Activated CD4-positive, alpha-beta T cell treated with anti-CD3 and anti-CD28 coated beads, Interleukin-2, amount 10 ng/mL, durations not matched to agents 24 days and 14 days (primary cell): ENCODE measurements around the gene PPFIBP1. TPM values are rescaled to one million over a fixed set of nuclear protein-coding genes. Genes with fewer than 3 reads are reported as not detected.

Source experiments
- DNase-seq: peaks from one replicate; pipeline ENCODE4 v3.0.0; 2022
- H3K27ac Mint-ChIP-seq: one replicate; pipeline ENCODE4 v1.8.0; 2022; ENCODE audit warnings: mild to moderate bottlenecking, mixed read lengths
- H3K27me3 Mint-ChIP-seq: one replicate; pipeline ENCODE4 v1.8.0; 2022; ENCODE audit warnings: mixed read lengths
- H3K36me3 Mint-ChIP-seq: one replicate; pipeline ENCODE4 v1.8.0; 2022; ENCODE audit warnings: low read depth, mild to moderate bottlenecking, mixed read lengths
- H3K4me1 Mint-ChIP-seq: one replicate; pipeline ENCODE4 v1.8.0; 2021; ENCODE audit warnings: mixed read lengths
- H3K4me3 Mint-ChIP-seq: one replicate; pipeline ENCODE4 v1.8.0; 2022; ENCODE audit warnings: mild to moderate bottlenecking, moderate library complexity, mixed read lengths
- H3K9me3 Mint-ChIP-seq: one replicate; pipeline ENCODE4 v1.8.0; 2021; ENCODE audit warnings: mixed read lengths
- intact Hi-C: fragments of 100-400 bp; cut with micrococcal nuclease; formaldehyde crosslinking; loops from one replicate; pipeline ENCODE4 v1.15.1; 2023
- total RNA-seq: library from RNA; stranded (reverse); gene quantifications from 2 replicates; pipeline ENCODE4 v1.2.3, GENCODE V29; 2022

The PPFIBP1 gene
- total RNA-seq, 1 donor from 2014 or later, result 29.0 TPM

DNA sequence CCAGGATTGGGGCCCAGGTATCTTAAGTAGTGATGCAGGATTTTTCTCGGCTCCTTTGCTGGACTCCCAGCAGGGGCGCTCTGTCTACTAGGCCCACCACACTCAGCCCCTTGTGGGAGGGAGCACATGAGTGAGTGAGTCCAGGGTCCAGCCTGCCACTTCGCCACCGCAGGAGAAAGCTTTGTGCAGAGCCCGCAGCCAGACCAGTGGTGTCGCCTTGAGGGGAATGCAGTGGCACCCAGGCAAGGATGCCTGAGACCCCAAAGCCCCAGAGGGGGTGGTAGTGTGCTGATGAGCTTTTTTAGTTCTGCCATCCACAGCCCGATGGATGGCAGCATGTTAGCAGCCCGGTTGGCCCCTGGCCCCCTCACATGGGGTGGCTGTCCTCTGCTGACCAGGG is 181.3 kb downstream of the PPFIBP1 start:
- peaks cover 8% of the 10 kb centered on the region for H3K4me1 Mint-ChIP-seq
- no peak overlapping the region for H3K27ac Mint-ChIP-seq
- H3K36me3 Mint-ChIP-seq, result no peaks in the 10 kb centered on the region
- H3K4me3 Mint-ChIP-seq, result no peak overlapping the region
- no peaks in the 10 kb centered on the region for H3K9me3 Mint-ChIP-seq
- H3K27me3 Mint-ChIP-seq, result peaks cover 16% of the 10 kb centered on the region
- peak; percentile 44 for DNase-seq
- intact Hi-C loops, result loop anchor here (5.0 kb wide), 1 partner anchor 323 kb away; no protein-coding TSS in a partner anchor

DNA sequence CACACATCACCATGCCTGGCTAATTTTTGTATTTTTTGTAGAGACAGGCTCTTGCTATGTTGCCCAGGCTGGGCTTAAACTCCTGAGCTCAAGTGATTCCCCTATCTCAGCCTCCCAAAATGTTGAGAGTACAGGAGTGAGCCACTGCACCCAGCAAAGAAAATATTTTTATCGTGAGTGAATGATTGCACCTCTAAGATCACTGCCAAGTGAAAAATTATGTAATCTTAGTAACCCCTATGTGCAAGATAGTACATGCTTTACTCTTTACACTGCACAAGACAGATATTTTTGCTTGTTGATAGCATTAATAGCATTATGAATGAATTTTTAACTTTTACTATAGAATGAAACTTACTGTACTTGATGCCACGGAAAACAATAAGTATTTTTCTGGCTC is 183.2 kb downstream of the PPFIBP1 start:
- Mint-ChIP-seq H3K4me1 (peaks cover 17% of the 10 kb centered on the region), H3K36me3 (peaks cover 8% of the 10 kb centered on the region), H3K27me3 (peaks cover 11% of the 10 kb centered on the region), H3K27ac (no peak overlapping the region), H3K9me3 (no peaks in the 10 kb centered on the region), H3K4me3 (no peak overlapping the region)
- intact Hi-C loops, result loop anchor here (5.0 kb wide), 1 partner anchor 325 kb away; no protein-coding TSS in a partner anchor
- no peak for DNase-seq

- H3K4me1 Mint-ChIP-seq, result peaks cover 27% of the 10 kb centered on the region
- H3K36me3 Mint-ChIP-seq, result peaks cover 16% of the 10 kb centered on the region
- DNase-seq, result peak; percentile 47
- intact Hi-C loops, result loop anchor here (5.0 kb wide), 1 partner anchor 327 kb away; no protein-coding TSS in a partner anchor
- H3K27ac Mint-ChIP-seq, result no peak overlapping the region
- H3K4me3 Mint-ChIP-seq, result peak overlapping the region; percentile 95
- H3K27me3 Mint-ChIP-seq, result peaks cover 9% of the 10 kb centered on the region
- no peaks in the 10 kb centered on the region for H3K9me3 Mint-ChIP-seq
These were observed 185.4 kb downstream of the PPFIBP1 start for GRCh38 chr12:27709212-27709931.

DNA sequence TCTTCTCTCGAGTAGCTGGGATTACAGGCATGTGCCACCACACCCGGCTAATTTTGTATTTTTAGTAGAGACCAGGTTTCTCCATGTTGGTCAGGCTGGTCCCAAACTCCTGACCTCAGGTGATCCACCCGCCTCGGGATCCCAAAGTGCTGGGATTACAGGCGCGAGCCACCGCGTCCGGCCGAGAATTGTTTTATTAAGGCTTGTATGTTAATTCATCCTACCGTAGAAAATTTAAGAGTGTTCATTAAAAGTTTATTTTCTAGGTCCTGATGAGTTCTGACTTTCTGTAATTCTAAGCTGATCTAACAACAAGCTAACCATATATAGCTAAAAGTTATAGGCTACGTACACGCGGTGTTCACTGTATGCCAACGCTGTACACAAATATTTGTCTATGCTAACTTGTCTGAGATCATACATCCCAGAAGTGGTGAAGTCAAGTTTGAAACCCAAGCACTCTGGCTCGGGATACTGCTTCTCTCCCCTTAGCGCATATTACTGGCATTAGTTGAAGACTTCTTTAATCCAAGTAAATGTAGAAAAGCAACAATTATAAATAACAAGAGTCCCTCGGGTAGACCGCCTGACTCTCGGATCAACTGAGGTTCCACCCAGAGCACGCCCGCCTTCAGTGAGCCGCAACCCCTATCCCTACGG is 186.1 kb downstream of the PPFIBP1 start:
- H3K27ac Mint-ChIP-seq, result peak overlapping the region; percentile 91
- peak; percentile 56 for DNase-seq
- H3K36me3 Mint-ChIP-seq, result peaks cover 21% of the 10 kb centered on the region
- intact Hi-C loops, result loop anchor here (1.0 to 5.0 kb wide), 7 partner anchors 112 to 878 kb away; partner anchors contain the start of genes BMAL2, FGFR1OP2, PPFIBP1 and TM7SF3
- peaks cover 9% of the 10 kb centered on the region for H3K27me3 Mint-ChIP-seq
- no peaks in the 10 kb centered on the region for H3K9me3 Mint-ChIP-seq
- peaks cover 31% of the 10 kb centered on the region for H3K4me1 Mint-ChIP-seq
- H3K4me3 Mint-ChIP-seq, result peak overlapping the region; percentile 95

DNA sequence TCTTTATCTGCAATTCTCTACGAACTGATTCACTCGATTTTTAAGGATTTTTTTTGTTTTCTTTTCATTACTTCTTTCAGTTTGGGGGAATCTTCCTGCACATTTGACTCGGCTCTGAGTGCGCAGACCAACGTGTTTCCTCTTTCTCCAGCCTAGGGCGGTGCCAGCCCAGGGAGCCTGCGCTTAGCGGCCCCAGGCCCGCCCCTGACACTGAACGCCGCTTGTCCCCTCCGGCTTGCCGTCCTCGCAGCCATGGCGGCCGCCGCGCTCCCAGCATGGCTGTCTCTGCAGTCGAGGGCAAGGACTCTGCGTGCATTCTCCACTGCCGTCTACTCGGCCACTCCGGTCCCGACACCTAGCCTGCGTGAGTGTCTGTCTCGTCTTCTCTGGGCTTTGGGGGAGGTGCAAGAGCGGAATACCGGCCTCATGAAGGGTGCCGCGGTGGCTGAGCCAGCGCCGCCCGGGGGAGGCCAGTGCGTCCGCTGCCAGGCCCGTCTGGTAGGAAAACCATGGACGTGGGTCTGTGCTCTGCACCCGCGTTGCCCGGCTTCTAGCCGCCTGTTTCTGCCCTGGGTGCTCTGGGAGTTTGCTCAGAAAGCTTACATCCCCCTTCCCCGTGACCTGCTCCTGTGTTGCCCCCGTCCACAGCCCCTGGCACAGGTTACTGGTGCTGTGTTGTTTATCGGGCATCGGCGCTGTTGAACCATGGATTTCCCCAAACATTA is 186.7 kb downstream of the PPFIBP1 start, which contains the start of gene MRPS35:
TSS of gene MRPS35 (plus strand) at position 241 of the 725 bp plus-strand sequence. CDS start at position 253, 12 bp downstream.
- peak within 1 kb of the TSS; percentile 91 for H3K27ac Mint-ChIP-seq
- H3K4me3 Mint-ChIP-seq, result peak within 1 kb of the TSS; percentile 95
- intact Hi-C loops, result loop anchor here (1.0 to 5.0 kb wide), 6 partner anchors 112 to 878 kb away; partner anchors contain the start of genes BMAL2, FGFR1OP2, PPFIBP1 and TM7SF3
- H3K36me3 Mint-ChIP-seq, result peaks cover 21% of the 10 kb centered on the region
- H3K27me3 Mint-ChIP-seq, result peaks cover 9% of the 10 kb centered on the region
- H3K9me3 Mint-ChIP-seq, result no peaks in the 10 kb centered on the region
- DNase-seq, result peak; percentile 98
- peaks cover 31% of the 10 kb centered on the region for H3K4me1 Mint-ChIP-seq

DNA sequence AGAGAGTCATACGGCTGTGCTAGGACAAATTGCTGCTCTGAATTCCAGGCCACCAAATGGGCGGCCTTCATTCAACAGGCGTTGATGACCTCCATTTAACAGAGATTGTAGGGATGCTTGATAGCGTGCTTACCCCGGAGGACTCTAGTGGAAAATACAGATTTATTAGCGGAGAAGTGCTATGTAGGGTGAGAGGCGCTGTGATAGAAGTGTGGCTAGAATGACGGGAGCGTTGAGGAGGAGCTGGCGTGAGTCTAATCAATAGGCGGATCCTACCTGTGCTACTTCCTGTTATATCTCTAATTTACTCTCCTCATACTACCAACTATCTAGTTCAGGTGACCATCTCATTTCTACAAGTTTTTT is 187.3 kb downstream of the PPFIBP1 start:
- Mint-ChIP-seq H3K9me3 (no peaks in the 10 kb centered on the region), H3K36me3 (peaks cover 25% of the 10 kb centered on the region), H3K27ac (peak overlapping the region; percentile 91), H3K4me3 (peak overlapping the region; percentile 95), H3K27me3 (peaks cover 9% of the 10 kb centered on the region), H3K4me1 (peaks cover 31% of the 10 kb centered on the region)
- intact Hi-C loops, result loop anchor here (2.0 to 5.0 kb wide), 3 partner anchors 189 to 696 kb away; partner anchors contain the start of genes BMAL2, PPFIBP1 and TM7SF3
- peak; percentile 65 for DNase-seq

DNA sequence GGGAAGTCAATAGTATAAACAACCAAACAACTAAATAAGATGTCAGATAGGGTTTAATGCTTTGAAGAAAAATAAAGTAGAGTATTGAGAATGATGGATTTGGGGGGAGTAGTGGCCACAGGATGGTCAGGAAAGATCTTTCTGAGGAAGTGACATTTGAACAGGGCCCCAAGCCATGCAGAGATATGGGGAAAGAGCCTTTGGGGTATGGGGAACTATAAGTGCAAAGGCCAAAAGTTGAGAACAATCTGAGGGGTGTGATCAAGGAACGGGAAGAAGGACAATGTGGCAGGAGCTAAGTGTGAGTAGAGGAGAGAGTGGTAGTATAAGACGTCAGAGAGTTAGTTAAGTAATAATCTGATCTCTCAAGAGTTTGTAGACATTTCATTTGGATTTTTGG is 188.0 kb downstream of the PPFIBP1 start:
- Mint-ChIP-seq H3K27me3 (peaks cover 9% of the 10 kb centered on the region), H3K4me3 (peak overlapping the region; percentile 95), H3K27ac (peak overlapping the region; percentile 31), H3K36me3 (peaks cover 28% of the 10 kb centered on the region), H3K9me3 (no peaks in the 10 kb centered on the region), H3K4me1 (peaks cover 31% of the 10 kb centered on the region)
- no peak for DNase-seq
- intact Hi-C loops, result loop anchor here (2.0 to 5.0 kb wide), 3 partner anchors 190 to 697 kb away; partner anchors contain the start of genes BMAL2, PPFIBP1 and TM7SF3

- intact Hi-C loops, result no loop called here
- H3K27ac Mint-ChIP-seq, result peak overlapping the region; percentile 20
- no peaks in the 10 kb centered on the region for H3K27me3 Mint-ChIP-seq
These were observed 199.2 kb downstream of the PPFIBP1 start for GRCh38 chr12:27723212-27723611.

DNA sequence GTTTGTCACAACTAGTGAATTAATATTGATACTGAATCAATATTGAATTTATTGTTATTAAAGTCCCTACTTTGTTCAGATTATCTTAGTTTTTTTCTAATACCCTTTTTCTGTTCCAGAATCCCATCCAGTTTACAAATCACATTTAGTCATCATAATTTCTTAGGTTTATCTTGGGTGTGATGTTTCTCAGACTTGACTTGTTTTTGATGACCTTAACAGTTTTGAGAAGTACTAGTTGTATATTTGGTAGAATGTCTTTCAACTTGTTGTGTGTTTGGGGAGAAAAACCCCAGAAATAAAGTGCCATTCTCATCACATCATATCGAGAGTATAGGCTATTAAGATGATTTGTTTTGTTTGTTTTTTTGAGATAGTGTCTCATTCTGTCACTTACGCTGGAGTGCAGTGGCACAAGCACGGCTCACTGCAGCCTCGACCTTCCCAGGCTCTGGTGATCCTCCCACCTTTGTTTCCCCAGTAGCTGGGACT is 206.1 kb downstream of the PPFIBP1 start:
- H3K4me1 Mint-ChIP-seq, result peaks cover 2% of the 10 kb centered on the region
- intact Hi-C loops, result loop anchor here (5.0 kb wide), 2 partner anchors 47 to 1142 kb away; no protein-coding TSS in a partner anchor

More at GRCh38 chr12:27723212-27723611, 199.2 kb downstream of the PPFIBP1 start:
- no peak for DNase-seq
- H3K4me1 Mint-ChIP-seq, result peaks cover 9% of the 10 kb centered on the region
- peaks cover 34% of the 10 kb centered on the region for H3K36me3 Mint-ChIP-seq
- H3K4me3 Mint-ChIP-seq, result no peak overlapping the region
- H3K9me3 Mint-ChIP-seq, result no peaks in the 10 kb centered on the region

DNA sequence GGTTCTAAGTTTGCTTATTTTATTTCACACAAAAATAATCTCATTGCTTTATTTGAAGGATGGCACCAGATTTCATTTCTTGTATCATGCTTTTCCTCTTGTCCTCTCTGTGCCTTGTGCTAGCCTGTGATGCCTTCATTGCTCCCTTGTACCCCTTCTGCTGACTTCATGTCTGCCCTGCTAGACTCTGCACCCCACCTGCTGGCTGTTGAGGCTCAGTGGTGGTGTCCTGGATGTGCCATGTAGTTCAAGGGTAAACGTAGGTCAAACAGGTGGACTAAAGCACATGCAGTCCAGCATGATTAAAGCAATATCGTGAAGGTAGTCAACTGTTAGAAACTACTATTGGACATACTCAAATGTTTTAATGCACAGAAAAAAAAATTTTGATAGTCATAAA is 208.3 kb downstream of the PPFIBP1 start:
- H3K27ac Mint-ChIP-seq, result no peak overlapping the region
- H3K4me3 Mint-ChIP-seq, result no peak overlapping the region
- H3K36me3 Mint-ChIP-seq, result peaks cover 32% of the 10 kb centered on the region
- intact Hi-C loops, result loop anchor here (5.0 kb wide), 2 partner anchors 45 to 1140 kb away; no protein-coding TSS in a partner anchor
- H3K9me3 Mint-ChIP-seq, result no peaks in the 10 kb centered on the region
- peaks cover 2% of the 10 kb centered on the region for H3K4me1 Mint-ChIP-seq
- no peak for DNase-seq
- no peaks in the 10 kb centered on the region for H3K27me3 Mint-ChIP-seq

More for the DNA sequence above, 206.1 kb downstream of the PPFIBP1 start:
- H3K27ac Mint-ChIP-seq, result no peak overlapping the region
- H3K36me3 Mint-ChIP-seq, result peaks cover 31% of the 10 kb centered on the region
- no peaks in the 10 kb centered on the region for H3K27me3 Mint-ChIP-seq
- H3K9me3 Mint-ChIP-seq, result no peaks in the 10 kb centered on the region
- no peak for DNase-seq
- H3K4me3 Mint-ChIP-seq, result no peak overlapping the region

DNA sequence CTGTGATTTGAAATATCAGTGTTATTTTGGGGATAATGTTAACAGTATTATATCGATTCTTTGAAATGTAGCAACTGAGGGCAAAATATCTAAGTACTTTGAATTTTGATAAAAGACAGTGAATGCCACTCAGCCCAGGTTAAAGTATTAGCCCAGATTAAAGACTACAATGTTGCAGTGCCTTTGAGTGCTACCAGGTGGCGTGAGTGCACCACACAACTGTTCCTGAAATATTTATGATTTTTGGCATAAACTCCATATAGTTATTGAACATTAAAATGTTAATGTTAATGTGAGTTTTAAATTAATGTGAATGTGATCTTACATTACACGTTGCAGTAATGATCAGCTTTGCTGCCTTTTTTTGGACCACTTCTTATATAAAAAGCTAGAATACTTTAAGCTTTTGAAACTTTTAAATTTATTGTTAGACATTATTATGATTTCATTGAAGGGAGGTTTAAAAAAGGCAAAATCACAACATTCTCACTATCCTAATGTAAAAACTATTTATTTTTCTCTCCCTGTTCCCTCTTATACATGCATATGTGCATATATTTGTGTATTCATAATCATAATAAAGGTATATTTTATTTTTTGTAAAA is 209.1 kb downstream of the PPFIBP1 start:
- intact Hi-C loops, result loop anchor here (1.0 to 5.0 kb wide), 4 partner anchors 44 to 1139 kb away; no protein-coding TSS in a partner anchor

DNA sequence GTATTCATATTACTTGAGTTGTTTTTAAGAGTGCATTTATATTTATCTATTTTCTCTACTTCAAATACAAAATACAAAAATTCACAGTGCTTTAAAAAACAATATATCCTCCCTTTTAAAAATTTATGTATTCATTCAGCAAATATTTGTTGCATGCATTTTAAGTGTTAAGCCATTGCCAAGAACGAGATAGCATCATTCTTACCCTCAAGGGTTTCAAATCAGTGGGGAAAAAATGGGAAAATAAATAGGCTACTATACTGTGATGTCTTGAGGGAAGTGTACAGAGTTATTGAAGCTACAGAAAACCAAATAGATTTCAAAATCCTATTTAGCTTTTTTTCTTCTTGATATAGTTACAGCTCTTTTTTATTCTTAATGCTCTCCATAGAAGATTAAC is 209.8 kb downstream of the PPFIBP1 start:
- Mint-ChIP-seq H3K4me1 (peaks cover 3% of the 10 kb centered on the region), H3K9me3 (no peaks in the 10 kb centered on the region), H3K27me3 (no peaks in the 10 kb centered on the region), H3K36me3 (peaks cover 36% of the 10 kb centered on the region), H3K27ac (no peak overlapping the region), H3K4me3 (no peak overlapping the region)
- intact Hi-C loops, result loop anchor here (1.0 to 5.0 kb wide), 4 partner anchors 44 to 1139 kb away; no protein-coding TSS in a partner anchor
- no peak for DNase-seq

More for the DNA sequence above, 209.1 kb downstream of the PPFIBP1 start:
- Mint-ChIP-seq H3K4me1 (peaks cover 2% of the 10 kb centered on the region), H3K27ac (no peak overlapping the region), H3K36me3 (peaks cover 36% of the 10 kb centered on the region), H3K9me3 (no peaks in the 10 kb centered on the region), H3K4me3 (no peak overlapping the region), H3K27me3 (no peaks in the 10 kb centered on the region)
- DNase-seq, result peak; percentile 78
